DMS79 (cell line): ENCODE measurements around the gene INSYN2B.

Source experiments
- DNase-seq: peaks from one replicate; lab custom pipeline; 2025; lab: John Stamatoyannopoulos, UW

Gene INSYN2B

GRCh38 chr5:169889572-169889971, 90.7 kb downstream of the INSYN2B start:
- no peak for DNase-seq

- DNase-seq = no peak
These were observed 93.6 kb downstream of the INSYN2B start for GRCh38 chr5:169886677-169887076.

- no peak for DNase-seq
These were observed 94.3 kb downstream of the INSYN2B start for GRCh38 chr5:169886033-169886432.

- no peak for DNase-seq
These were observed 98.5 kb downstream of the INSYN2B start for GRCh38 chr5:169881702-169882303.

- no peak for DNase-seq
These were observed 99.5 kb downstream of the INSYN2B start for GRCh38 chr5:169880785-169881184.

- DNase-seq = no peak
These were observed 100.2 kb downstream of the INSYN2B start for GRCh38 chr5:169880012-169880663.

GRCh38 chr5:169876386-169876785, 103.9 kb downstream of the INSYN2B start:
- DNase-seq = no peak

- no peak for DNase-seq
These were observed 104.6 kb downstream of the INSYN2B start for GRCh38 chr5:169875731-169876130.

- DNase-seq = no peak
These were observed 105.1 kb downstream of the INSYN2B start for GRCh38 chr5:169875091-169875728.

GRCh38 chr5:169874621-169875020, 105.7 kb downstream of the INSYN2B start:
- no peak for DNase-seq

- no peak for DNase-seq
These were observed 106.7 kb downstream of the INSYN2B start for GRCh38 chr5:169873642-169874041.

- DNase-seq = no peak
These were observed 108.3 kb downstream of the INSYN2B start for GRCh38 chr5:169871826-169872490.

- DNase-seq = no peak
These were observed 110.1 kb downstream of the INSYN2B start for GRCh38 chr5:169870211-169870610.

- DNase-seq = no peak
These were observed 111.2 kb downstream of the INSYN2B start for GRCh38 chr5:169869066-169869465.

GRCh38 chr5:169867347-169867746, 112.9 kb downstream of the INSYN2B start:
- DNase-seq = no peak

- no peak for DNase-seq
These were observed 115.8 kb downstream of the INSYN2B start for GRCh38 chr5:169864483-169864882.

GRCh38 chr5:169862391-169862811, 117.9 kb downstream of the INSYN2B start:
- DNase-seq = no peak

- no peak for DNase-seq
These were observed 118.4 kb downstream of the INSYN2B start for GRCh38 chr5:169861934-169862333.

GRCh38 chr5:169861433-169861832, 118.9 kb downstream of the INSYN2B start:
- DNase-seq = no peak

- DNase-seq = no peak
These were observed 119.7 kb downstream of the INSYN2B start for GRCh38 chr5:169860585-169860984.

GRCh38 chr5:169856571-169856970, 123.7 kb downstream of the INSYN2B start:
- DNase-seq = no peak

- no peak for DNase-seq
These were observed 128.9 kb downstream of the INSYN2B start for GRCh38 chr5:169851321-169851850.

GRCh38 chr5:169850409-169850808, 129.9 kb downstream of the INSYN2B start:
- DNase-seq = no peak
